ENCODE results near the gene TMC7. TPM values are rescaled to one million over a fixed set of nuclear protein-coding genes. Genes with fewer than 3 reads are reported as not detected.

Gene TMC7
- total RNA-seq, 2 donors from 2014 or later, result 1.6 to 2.9 TPM

GRCh38 chr16:19098173-19098572 lies 114.4 kb downstream of the TMC7 start:
- no peak overlapping the region for H3K27ac ChIP-seq
- WGBS, result 94% methylated on average over 1 of the region's 1 CpG
- H3K4me3 ChIP-seq, result no peak overlapping the region
- no peak for DNase-seq (ENCODE audit: low spot score)
- no peaks in the 10 kb centered on the region for H3K27me3 ChIP-seq (replicated peaks; ENCODE audit: insufficient read depth)
- intact Hi-C loops (cut with DNase I), result no loop called here
- no peaks in the 10 kb centered on the region for H3K4me1 ChIP-seq (replicated peaks)
- H3K9me3 ChIP-seq, result no peaks in the 10 kb centered on the region
- TF ChIP-seq CTCF (IDR thresholded peaks at IDR 0.05) (no peak), POLR2AphosphoS5 (IDR thresholded peaks at IDR 0.05) (no peak), POLR2A (IDR thresholded peaks at IDR 0.05) (no peak)
- no peaks in the 10 kb centered on the region for H3K36me3 ChIP-seq

GRCh38 chr16:19102187-19102872 lies 118.6 kb downstream of the TMC7 start:
- DNase-seq (ENCODE audit: low spot score), result no peak

GRCh38 chr16:19104607-19105006 lies 120.9 kb downstream of the TMC7 start:
- H3K9me3 ChIP-seq, result no peaks in the 10 kb centered on the region
- no peak overlapping the region for H3K4me3 ChIP-seq
- intact Hi-C loops (cut with DNase I), result no loop called here
- no peak for DNase-seq (ENCODE audit: low spot score)
- H3K4me1 ChIP-seq (replicated peaks), result no peaks in the 10 kb centered on the region
- H3K27ac ChIP-seq, result no peak overlapping the region
- H3K36me3 ChIP-seq, result no peaks in the 10 kb centered on the region
- TF ChIP-seq POLR2A (IDR thresholded peaks at IDR 0.05) (no peak), CTCF (IDR thresholded peaks at IDR 0.05) (no peak), POLR2AphosphoS5 (IDR thresholded peaks at IDR 0.05) (no peak)
- WGBS, result 59% methylated on average over 5 of the region's 5 CpGs
- H3K27me3 ChIP-seq (replicated peaks; ENCODE audit: insufficient read depth), result no peaks in the 10 kb centered on the region

More at GRCh38 chr16:19102187-19102872, 118.6 kb downstream of the TMC7 start:
- TF ChIP-seq POLR2A (IDR thresholded peaks at IDR 0.05), result no peak
- TF ChIP-seq POLR2AphosphoS5 (IDR thresholded peaks at IDR 0.05), result no peak
- no peak for TF ChIP-seq CTCF (IDR thresholded peaks at IDR 0.05)
- H3K4me3 ChIP-seq, result no peak overlapping the region
- no peaks in the 10 kb centered on the region for H3K36me3 ChIP-seq
- no peaks in the 10 kb centered on the region for H3K27me3 ChIP-seq (replicated peaks; ENCODE audit: insufficient read depth)
- WGBS, result 38% methylated on average over 16 of the region's 16 CpGs
- no peak overlapping the region for H3K27ac ChIP-seq
- no peaks in the 10 kb centered on the region for H3K9me3 ChIP-seq
- no peaks in the 10 kb centered on the region for H3K4me1 ChIP-seq (replicated peaks)
- intact Hi-C loops (cut with DNase I), result no loop called here

GRCh38 chr16:19105131-19105530 lies 121.4 kb downstream of the TMC7 start:
- intact Hi-C loops (cut with DNase I), result no loop called here
- H3K9me3 ChIP-seq, result no peaks in the 10 kb centered on the region
- DNase-seq (ENCODE audit: low spot score), result no peak
- 87% methylated on average over 6 of the region's 6 CpGs for WGBS
- no peaks in the 10 kb centered on the region for H3K4me1 ChIP-seq (replicated peaks)
- H3K27me3 ChIP-seq (replicated peaks; ENCODE audit: insufficient read depth), result no peaks in the 10 kb centered on the region
- H3K4me3 ChIP-seq, result no peak overlapping the region
- no peaks in the 10 kb centered on the region for H3K36me3 ChIP-seq
- TF ChIP-seq POLR2A (IDR thresholded peaks at IDR 0.05) (no peak), CTCF (IDR thresholded peaks at IDR 0.05) (no peak), POLR2AphosphoS5 (IDR thresholded peaks at IDR 0.05) (no peak)
- H3K27ac ChIP-seq, result no peak overlapping the region

Measured in prostate gland (tissue), 2 donors.